GM18868 (cell line): ENCODE data around the gene MYL3.

Experiments
- ATAC-seq: cut with Tn5 transposase; IDR thresholded peaks from one replicate; pipeline ENCODE4 v1.9.1; 2021; ENCODE audit warnings: mild to moderate bottlenecking, moderate library complexity; ENCODE audit not compliant: unreplicated experiment

Gene MYL3

DNA sequence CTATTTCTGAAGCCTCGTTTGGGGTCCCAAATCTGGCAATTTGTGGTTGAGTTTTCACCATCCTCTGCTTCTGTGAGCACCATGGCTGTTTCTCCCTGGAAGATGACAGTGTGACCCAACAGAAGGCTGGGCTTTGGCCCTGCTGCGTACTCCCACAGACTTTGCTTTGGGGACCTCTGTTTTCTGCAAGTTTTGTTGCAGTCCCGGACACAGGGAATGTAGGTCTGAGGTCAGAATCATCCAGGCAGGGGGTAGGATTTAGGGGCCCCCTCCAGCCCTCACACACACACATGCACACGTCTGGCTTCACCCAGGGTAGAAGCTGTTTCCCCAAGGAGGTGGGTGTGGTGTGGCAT is 20.6 kb upstream of the MYL3 start:
- ATAC-seq = no peak

DNA sequence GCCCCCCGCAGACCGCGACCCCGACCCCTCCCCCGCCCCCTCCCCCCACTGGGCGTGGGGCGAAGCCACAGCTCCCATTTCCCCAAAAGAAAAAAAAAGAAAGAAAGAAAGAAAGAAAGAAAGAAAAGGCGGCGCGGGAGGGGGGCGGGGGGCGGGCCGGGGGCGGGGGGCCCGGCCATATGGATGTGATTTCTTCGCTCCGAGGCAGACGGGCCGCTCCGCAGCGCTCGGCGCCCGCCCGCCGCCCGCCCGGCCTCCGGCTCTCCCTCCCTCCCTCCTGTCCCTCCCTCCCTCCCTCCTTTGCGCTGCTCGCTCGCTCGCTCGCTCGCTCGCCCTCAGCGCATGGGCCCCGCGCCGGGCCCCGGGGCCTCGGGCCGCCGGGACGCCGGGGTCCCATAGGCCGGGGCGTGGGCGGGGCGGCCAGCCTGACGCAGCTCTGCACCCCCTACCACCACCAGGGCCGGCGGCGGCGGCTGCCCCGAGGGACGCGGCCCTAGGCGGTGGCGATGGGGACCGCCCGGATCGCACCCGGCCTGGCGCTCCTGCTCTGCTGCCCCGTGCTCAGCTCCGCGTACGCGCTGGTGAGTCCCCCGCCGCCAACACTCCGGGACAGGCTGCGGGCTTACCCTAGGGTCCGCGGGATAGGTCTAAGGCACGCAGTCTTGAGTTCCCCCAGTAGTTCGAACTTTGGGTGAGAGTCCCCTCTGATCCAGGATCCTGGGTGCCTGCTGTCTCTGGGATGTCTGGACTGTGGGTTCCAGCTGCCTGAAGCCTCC is 20.0 kb upstream of the MYL3 start:
- ATAC-seq = no peak

DNA sequence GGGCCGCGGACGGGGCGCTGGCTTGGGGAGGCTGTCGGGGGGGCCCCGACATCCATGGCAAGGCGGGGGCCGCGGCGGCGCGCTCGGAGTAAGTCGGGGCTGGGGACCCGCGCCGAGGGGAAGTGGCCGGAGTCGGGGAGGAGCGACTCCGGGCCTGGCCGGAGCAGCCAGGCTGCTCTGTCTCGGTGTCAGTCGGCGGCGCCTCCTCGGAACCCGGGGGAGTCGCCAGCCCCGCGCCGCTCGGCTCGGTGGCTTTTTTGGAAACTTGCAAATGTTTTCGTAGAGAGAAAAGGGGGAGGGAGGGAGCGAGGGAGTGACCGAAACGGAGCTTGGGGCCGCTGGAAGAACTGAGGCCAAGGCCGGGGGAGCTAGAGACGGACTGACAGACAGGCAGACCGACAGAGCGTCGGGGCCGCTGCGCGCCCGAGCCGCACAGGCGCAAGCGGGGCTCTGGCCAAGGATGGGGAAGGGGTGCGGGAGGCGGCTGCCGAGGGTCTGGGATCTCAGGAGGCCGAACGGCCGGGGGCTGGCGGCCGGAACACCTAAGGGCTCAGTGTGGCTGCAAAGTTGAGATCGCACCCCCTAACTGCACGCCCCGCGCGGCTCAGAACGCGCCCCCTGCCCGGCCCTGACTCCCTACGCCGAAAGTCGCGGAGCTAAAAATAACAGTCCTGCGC is 19.3 kb upstream of the MYL3 start:
- ATAC-seq = no peak

DNA sequence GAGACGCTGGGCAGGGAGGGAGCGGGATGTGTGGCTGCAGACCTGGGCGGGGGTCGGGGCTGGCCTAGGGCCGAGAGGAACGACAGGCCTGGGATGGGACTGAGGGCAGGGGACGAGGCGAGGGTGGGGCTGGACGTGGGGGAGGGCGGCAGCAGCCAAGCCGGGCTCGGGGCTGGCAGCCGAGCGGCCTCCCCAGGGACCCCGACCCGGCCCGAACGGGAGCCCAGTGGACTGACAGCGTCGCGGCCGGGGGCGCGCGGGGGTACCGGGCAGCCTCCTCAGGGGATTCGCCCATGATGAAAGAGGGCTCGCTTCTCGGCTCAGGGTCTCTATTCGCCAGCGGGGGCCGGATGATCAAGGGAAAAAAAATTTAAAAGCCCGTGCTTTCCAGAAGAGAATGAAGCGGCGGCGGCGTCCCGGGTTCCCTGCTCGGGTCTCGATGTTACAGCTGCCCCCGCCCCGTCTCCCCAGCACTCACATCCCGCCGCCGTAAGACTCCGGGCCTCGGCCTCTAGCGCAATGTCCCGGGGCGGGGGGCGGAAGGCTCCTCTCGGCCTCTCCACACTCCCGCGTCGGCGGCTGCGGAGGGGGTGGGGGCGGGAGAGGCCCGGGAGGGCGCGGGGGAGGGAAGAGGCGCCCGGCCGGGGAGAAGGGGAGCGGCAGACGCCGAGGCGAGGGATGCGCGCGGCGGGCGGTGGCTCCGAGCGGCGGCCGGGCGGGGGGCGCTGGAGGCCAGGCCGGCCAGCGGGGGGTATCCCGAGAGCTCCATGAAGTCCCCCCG is 18.5 kb upstream of the MYL3 start:
- ATAC-seq = no peak

DNA sequence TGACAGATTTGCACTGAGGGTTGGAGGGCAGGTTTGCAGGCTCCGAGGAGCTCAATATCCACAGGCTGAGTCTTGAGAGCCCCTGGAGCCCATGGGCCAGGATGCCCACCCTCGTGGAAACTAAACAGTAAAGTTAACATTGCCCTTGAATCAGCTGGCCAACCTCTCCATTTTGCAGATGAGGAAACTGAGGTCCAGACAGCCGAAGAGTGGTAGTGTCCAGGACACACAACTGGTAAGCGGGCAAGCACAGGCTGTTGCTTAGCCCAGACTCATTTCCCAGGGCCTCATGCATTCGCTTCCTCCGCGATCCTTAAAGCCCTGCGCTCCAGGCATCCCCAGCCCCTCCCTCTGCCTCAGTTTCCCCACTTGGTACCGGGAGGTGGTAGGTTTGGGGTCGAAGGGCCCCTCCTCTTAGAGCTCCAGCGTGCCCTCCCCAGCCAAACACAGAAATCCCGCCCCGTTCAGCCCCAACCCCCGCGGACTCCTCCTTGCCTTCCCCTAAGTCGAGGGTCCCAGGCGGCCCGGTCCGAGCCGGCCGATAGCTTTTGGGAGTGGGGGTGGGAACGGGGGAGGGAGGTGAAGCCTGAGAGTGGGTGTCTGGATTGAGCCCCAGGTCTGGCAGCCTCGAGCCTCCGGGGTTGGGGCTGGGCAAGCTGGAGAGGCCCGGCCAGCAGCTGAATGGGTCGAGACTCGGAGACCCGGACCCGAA is 17.8 kb upstream of the MYL3 start:
- ATAC-seq = no peak

DNA sequence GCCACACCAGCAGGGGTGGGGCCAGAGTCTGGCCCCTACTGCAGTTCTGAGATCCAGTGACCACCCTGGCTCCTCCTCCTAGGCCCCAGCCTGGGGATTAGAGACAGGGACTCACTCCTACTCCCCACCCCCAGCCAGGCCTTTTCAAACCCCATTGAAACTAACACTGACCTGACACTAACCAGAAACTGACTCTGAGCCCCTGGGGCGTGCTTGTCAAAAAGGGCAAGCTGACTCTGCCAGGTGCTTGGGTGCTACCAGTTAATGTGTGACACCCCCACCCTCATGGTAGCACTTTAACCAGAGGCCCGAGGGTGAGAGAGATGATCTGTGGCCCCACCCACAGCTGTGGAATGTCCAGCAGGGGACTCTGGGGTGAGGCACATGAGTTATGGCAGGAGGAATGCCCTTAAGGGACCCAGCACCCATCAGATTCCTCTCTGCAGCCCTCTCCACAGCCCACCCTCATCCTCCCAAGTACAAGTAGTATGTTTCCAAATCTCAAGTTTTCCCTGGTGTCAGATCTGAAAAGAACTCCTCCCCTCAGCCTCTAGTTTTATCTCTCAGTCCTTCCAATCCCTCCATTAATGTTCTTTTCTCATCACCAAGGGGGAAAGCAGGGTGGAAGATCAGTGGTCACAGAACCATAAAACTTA is 15.7 kb upstream of the MYL3 start:
- no peak for ATAC-seq

DNA sequence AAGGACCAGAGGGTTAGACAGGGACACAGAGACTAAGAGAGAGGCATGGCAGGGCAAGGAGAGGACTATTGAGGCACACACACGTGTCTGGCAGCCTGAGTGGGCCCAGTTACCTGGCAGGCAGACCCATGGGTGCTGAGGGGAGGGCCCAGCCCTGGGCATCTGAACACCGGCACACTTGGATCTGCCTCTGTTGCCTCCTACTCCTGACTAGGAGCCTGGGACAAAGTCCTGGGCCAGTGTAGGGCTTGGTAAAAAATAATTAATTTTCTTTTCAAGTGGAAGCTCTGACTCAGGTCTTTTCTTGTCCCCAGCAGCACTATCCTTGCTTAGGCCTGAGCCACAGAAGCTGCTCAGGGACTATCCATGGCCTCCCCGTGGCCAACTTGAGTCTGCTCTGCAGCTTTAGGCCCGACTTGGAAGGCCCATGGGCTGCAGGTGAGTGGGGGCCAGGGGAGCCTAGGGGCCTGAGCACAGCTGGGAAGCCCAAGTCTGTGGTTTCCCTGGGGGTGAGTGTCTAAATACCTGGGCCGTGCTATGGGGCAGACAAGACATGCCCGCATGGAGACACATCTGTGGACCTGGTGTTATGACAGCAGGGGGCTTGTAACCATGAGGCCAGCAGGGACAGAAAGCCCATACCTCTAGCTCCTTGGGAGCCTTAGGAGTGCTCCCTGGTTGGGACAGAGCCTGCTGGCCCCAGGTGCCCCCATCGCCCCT is 14.3 kb upstream of the MYL3 start, which contains the start of gene PTH1R:
Gene PTH1R, plus strand, starts transcription at position 316 of the 720 bp plus-strand sequence. CDS start 5,839 bp downstream, outside the sequence.
- ATAC-seq = no peak

DNA sequence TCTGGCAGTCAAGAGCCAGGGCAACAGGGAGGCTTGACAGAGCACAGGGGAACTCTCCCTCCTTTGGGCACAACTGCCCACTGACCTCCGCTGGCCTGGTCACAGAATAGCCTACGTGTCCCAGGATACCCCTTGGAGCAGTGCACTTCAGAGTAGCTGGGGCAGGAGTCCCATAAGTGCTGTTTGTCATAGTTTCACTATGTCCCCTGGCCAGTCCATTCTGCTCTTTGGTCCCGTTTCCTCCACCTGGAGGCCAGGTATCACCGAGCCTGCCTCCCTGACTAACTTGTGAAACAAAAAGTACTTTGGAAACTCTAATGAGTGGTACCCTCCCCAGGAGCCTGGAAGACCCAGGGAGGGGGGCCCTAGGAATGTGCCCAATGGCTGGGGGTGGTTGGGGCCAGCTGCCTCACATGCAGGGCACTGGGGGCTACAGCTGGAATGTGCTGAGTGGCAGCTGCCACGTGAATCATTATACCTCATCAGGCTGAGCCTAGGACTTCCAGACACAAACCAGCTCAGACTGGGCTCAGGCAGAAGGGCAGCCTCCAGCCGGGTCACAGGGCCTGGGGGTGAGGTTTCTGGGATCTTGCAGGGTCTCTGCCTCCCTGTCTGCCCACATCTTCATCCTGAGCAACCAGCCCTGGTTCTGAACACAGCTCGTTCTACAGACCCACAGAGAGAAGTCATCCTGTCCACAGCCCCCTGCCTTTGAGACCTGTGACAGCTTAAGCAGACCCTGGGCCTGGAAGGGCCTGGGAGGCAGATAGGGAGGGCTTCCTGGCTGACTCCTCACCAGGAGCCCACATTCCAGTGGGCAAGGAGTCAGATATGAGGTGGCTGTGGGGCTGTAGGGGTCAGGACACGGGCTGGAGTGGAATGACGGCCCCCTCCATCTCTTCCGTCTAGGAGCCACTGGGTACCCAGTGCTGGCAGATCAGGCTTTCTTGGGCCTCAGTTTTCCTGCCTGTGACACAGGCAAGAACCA is 13.4 kb upstream of the MYL3 start:
- ATAC-seq = no peak

DNA sequence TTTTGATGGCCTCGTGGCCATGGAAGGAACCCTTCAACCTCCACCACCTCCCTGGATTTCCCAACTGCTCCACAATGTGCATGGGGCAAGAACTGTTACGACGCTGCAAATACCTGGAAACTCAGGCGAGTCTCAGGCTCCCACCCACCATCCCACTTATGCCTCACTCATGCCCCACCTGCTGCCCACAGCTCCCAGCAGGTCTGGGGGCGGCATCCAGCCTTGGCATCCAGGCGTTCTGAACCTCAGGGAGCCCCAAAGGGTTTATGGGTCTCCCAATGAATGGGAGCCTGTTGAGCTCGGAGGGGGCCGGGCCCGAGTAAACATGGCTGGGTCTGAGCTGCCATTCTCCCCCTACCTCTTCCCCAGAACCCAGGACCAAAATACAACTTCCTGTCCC is 12.3 kb upstream of the MYL3 start:
- ATAC-seq = no peak

DNA sequence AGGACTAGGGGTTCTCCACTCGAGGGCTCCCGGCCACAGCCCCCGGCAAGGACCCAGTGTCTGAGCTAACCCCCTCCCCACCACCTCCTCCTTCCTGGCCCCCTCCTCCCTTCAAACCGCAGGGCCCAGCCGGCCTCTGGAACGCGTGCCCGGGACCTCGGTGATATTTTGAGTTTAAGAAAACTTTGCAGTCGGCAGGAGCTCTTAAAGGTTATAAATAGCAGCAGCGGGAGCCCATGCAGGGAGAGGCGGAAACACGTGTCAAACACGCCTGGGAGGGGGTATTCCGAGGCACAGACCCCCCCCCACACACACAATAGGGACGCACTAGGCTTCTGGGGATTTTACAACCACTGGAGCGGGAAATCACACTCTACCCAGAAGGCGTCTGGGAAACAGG is 11.2 kb upstream of the MYL3 start:
- no peak for ATAC-seq

DNA sequence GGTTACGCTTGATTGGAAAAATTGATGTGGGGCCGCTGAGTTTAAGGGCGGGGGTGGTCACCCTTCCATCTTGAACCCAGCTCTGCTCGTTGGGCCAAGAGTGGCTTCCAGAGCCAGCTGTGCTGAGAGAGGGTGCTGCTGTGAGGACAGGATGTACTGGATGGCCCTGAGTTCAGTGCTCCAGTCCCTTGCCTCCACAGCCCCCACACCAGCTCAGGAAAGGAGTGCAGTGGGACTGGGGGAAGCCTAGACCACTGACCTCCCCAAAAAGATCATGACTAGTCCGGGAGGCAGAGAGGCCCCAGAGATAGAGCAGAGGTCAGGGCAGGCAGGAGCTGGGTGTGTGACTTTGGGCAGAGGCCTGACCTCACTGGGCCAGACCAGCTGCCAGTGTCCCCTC is 10.3 kb upstream of the MYL3 start:
- no peak for ATAC-seq

DNA sequence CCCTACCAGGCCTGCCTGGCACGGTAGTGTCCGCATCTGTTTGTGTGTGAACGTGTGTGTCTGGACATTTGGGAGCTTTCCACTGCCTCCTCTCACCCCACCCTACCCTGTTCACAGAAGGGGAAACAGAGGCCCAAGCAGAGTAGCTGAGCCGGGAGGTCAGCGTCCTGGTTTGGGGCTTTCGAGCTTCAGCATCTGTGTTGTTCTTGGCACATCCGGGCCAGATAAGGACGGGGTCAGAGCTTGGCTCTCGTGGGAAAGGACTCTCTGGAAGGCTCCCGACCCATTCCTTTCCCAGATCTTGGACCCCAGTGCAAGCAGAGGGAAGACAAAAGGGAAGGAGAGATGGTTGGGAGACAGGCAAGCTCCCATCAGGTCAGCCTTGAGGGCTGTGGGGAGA is 8.0 kb upstream of the MYL3 start:
- ATAC-seq = no peak

DNA sequence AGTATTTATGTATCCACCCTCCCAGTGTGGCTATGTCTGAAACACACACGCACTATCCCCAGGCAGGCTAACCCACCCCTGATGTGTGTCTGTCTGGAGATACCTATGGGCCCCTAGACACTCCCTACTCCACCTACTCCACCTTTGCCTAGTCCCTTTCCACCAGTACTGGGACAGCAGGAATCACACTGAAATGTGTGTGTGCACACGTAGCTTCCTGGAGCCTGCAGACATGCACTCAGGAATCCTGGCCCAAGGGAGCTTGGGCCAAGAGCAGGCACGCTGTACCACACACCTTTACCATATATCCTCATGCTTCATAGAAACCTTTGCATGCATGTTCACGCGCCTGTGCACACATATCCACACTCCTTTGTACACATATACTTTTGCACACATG is 7.4 kb upstream of the MYL3 start:
- no peak for ATAC-seq

DNA sequence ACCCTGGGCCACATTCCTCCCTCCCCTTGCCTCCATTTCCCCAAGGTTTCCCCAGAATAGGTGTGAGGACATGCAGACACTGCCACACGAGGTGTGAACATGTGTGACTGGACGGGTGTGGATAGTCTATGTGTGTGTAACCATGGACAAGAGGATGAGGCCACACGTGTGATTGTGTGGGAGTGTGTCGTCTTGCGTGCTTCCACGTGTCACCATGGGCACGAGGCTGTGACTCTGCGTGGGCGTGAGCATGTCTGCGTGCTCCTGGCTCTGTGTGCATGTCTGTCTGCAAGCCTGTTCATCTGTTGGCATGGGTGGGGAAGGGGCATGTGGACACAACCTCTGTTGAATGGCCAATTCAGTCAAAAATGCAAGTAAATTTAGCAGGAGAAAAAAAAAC is 6.2 kb upstream of the MYL3 start:
- ATAC-seq = no peak

DNA sequence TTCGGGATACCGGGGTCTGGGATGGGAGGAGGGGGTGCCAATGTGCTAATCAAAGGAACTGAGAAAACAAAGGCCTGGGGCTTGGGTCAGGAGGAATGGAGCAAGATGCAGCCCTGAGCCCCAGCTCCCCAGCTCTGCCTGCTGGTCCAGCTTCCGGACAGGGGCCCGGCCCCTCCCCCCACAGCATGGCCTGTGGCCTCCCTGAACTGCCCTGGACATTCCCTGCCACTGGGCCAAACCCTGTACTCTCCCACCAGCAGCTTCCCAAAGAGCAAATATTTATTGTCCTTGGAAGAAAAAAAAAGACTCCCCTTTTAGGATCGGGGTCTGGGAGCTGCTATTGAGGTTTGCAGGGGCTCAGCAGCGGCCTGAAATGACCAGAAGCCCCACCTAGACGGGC is 5.7 kb upstream of the MYL3 start:
- no peak for ATAC-seq

DNA sequence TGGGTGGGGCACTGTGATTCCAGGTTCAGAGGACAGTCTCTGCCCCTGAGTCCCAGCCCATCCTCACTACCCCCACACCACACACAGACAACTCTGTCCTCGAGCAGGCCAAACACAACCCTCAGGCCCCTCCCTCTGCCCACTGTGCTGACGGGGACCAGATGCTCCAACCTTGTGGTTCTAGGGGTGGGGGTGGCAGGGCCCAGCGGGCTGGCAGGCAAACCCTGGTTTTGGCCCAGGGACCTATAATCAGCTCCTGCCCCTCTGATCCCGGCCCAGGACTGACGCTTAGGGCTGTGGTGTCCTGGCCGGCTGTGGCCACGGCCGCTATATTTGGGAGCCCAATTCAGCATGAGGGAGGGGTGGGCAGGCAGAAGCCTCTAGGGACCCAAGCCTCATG is 5.0 kb upstream of the MYL3 start:
- ATAC-seq = no peak

DNA sequence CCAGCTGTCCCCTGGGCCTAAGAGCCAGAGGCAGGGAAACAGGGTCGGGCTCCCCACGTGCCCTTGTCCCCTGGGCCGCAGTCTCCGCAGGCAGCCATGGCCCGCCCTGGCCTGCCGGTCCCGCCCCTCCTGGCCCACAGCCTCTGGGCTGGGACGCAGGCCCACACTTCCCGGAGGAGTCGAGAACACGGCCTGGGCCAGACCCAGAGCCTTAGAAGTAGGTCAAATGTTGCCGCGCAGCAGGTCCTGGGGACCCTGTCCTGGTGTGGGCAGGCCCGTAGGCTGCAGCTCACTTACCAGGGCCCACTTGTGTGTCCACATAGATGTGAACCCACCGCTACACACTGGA is 4.3 kb upstream of the MYL3 start:
- ATAC-seq = no peak

DNA sequence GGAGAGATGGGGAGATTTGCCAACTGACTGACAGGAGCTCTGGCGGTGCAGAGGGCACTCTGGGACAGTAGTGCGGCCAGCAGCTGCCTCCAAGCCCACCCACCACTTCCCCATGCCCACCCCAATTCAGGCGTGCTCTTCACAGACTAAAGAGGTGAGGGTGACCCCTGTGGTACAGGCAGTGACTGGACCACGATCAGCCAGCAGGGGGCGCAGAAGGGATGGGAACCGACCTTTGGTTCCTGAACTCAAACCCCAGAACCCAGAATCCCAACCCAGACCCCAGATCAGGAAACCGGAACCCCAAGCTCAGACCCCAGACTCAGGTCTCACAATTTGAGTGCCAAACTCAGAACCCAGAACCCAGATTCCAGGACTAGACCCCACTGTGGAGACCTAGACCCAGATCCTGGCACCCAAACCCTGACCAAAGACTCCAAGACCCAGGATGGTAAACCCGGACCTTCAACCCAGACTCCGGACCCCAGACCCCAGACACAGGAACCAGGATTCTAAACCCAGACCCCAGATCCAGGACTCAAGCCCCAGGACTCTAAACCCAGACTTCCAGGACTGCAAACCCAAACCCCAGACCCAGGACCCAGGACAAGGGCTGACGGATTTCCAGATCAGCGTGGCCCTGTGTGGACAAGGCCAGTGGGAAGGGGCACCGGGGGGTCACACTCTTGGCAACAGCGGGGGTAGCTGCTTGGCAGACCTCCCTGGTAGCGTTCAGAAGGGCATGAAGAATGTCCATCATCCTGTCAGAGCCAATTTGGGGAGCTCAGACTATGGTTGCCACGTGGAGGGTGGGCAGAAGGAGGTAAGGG is 3.7 kb upstream of the MYL3 start:
- no peak for ATAC-seq
